ENCODE measurements around the gene EBI3.
"Not testable (repeated sequence)": the region's sequence is repeated elsewhere in the genome, so short reads cannot be mapped to it uniquely, and the experiment has no call there.

EBI3 gene

DNA sequence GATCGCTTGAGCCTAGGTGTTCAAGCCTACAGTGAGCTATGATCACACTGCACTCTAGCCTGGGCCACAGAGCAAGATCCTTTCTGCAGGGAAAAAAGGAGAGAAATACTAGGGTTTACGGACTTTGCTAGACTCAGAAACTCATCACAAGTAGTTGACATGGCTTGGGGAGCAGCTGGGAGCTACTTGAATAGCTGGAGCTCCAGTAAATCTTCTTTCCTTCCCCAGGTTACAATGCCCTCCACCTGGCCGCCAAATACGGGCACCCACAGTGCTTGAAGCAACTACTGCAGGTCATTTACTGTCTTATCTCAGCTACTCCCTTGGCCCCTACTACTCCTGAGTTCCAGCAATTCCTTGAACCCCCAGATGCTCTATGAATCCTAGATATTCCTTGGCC, 27.5 kb upstream of the EBI3 start:
- DNase-seq, result no peak

DNA sequence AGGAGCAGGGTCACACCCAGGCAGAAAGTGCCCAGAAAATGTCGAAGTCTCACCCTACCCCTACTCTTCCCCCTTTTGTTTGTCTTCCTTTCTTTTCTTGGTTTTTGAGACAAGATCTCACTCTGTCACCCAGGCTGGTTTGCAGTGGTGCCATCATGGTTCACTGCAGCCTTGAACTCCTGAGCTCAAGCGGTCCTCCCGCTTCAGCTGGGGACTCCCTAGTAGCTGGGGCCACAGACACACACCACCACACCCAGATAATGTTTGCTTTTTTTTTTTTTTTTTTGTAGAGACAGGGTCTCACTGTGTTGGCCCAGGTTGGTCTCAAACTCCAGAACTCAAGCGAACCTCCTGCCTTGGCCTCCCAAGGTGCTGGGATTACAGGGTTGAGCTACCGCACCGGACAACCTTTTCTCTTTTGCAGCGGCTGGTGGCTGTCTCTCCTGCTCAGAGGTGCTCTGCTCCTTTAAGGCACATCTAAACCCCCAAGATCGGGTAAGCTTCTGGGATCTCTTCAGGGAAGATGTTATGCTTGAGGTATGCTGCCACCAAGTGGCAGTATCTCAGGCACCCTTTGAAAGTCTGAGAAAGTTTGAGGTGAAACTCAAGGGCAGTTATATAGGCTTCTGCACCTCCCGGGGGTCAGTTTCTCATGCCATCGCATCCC, 22.4 kb upstream of the EBI3 start:
- no peak for DNase-seq

GRCh38 chr19:4208385-4209094, 20.8 kb upstream of the EBI3 start:
- DNase-seq, result no peak

DNA sequence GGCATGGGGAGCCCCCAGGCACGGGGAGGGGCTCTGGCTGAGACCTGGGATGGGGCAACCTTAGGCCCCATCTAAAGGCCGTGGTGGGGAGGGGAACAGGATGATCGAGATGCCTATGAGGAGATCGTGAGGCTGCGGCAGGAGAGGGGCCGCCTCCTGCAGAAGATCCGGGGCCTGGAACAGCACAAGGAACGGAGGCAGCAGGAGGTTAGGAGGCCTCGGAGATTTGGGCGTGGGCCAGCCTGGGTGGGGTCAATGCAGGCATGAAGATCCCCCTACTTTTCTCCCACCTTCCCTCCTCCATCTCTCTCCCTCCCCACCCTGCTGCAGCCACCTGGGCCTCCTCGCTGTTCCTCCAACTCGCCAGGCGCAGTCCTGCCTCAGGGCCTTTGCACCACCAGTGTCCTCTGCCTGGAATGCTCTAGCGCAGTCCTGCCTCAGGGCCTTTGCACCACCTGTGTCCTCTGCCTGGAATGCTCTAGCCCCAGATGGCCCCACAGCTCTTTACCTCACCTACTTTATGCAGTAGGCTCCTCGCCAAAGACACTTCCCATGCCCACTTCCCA, 19.1 kb upstream of the EBI3 start:
- no peak for DNase-seq

- no peak for DNase-seq
Measured at GRCh38 chr19:4213116-4213515, 16.2 kb upstream of the EBI3 start.

- DNase-seq, result no peak
Measured at GRCh38 chr19:4215807-4216206, 13.5 kb upstream of the EBI3 start.

- no peak for DNase-seq
Measured at GRCh38 chr19:4216846-4217245, 12.5 kb upstream of the EBI3 start.

DNA sequence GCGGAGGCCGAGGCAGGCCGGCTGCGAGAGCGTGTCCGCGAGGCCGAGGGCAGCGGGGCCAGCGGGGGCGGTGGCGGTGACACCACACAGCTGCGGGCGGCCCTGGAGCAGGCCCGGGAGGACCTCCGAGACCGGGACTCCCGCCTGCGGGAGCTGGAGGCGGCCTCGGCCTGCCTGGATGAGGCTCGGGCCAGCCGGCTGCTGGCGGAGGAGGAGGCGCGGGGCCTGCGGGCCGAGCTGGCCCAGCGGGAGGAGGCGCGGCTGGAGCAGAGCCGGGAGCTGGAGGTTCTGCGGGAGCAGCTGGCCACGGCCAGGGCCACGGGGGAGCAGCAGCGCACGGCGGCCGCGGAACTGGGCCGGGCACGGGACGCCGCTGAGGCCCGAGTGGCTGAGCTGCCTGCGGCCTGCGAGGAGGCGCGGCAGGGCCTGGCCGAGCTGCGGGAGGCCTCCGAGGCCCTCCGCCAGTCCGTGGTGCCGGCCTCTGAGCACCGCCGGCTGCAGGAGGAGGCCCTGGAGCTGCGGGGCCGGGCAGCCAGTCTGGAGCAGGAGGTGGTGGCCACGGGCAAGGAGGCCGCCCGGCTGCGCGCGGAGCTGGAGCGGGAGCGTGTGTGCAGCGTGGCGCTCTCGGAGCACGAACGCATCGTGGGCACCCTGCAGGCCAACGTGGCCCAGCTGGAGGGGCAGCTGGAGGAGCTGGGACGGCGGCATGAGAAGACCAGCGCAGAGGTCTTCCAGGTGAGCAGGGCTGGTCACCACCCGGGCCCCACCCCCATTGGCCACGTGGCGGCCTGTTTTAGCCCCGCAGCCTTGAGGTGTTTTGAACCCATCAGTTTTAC, 11.7 kb upstream of the EBI3 start:
- no peak for DNase-seq

DNA sequence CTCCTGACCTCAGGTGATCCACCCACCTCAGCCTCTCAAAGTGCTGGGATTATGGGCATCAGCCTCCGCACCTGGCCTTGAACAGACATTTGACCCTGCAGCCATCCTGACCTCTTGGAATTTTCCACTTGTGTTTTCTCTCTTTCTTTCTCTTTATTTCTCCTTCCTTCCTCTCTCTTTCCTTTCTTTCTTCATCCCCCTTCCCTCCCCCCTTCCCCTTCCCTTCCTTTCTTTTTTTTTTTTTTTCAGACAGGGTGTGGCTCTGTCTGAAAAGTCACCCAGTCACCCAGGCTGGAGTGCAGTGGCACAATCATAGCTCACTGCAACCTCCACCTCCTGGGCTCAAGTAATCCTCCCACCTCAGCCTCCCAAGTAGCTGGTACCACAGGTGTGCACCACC, 10.8 kb upstream of the EBI3 start:
- DNase-seq, result not testable (repeated sequence)

- no peak for DNase-seq
Measured at GRCh38 chr19:4220188-4220587, 9.1 kb upstream of the EBI3 start.

DNA sequence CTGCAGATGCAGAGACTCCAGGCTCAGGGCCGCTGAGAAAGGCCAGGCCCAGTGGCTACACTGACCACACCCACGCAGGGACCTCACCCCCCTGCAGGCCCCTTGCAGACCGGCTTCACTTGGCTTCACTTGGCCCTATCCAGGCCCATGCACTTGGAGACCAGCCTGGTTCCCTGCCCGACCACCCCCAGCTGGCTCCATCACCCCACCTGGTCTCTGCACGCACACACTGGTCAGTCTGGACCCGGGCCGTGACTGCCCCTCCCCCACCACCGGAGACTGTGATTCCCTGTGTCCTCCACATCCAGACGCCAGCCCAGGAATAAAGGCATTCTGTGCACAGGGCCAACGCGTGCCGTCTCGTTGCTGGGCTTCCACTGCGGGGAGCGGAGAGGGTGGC, 4.9 kb upstream of the EBI3 start:
- no peak for DNase-seq

DNA sequence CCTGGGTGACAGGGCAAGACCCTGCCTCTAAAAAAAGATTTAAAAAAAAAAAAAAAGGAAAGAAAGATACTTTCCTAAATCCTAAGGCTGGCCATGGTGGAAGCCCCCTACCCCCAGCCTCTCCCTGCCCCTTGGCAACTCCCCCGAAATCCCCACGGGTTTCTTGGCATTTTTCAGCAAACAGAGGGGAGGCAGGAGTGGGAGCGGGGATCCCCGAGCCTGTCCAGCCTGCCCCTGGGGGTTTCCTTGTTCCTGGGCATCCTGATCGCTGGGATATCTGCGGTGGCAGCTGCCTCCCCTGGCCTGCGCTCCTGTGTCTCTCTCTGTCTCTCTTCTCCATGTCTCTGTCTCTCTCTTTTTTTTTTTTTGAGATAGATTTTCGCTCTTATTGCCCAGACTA, 3.4 kb upstream of the EBI3 start:
- DNase-seq, result no peak

GRCh38 chr19:4227771-4228170, 1.6 kb upstream of the EBI3 start:
- DNase-seq, result no peak

- no peak for DNase-seq
Measured at GRCh38 chr19:4228765-4229178, 551 bp upstream of the EBI3 start.

DNA sequence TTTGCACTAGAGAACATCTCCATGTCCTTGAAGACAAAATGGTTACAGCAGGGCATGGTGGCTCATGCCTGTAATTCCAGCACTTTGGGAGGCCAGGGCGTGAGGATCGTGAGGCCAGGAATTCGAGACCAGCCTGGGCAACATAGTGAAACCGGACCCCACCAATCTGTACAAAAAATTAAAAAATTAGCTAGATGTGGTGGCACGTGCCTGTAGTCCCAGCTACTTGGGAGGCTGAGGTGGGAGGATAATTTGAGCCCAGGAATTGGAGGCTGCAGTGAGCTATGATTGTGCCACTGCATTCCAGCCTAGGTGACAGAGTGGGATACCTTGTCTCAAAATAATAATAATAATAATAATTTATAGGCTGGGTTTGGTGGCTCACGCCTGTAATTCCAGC, 914 bp downstream of the EBI3 start:
- DNase-seq, result not testable (repeated sequence)

DNA sequence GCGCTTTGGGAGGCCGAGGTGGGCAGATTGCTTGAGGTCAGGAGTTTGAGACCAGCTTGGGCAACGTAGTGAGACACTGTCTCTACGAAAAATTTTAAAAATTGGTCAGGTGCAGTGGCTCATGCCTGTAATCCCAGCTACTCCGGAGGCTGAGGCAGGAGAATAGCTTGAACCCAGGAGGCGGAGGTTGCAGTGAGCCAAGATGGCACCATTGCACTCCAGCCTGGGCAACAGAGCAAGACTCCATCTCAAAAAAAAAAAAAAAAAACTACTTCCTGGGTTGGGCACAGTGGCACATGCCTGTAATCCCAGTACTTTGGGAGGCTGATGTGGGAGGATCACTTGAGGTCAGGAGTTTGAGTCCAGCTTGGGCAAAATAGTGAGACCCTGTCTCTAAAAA, 2.2 kb downstream of the EBI3 start:
- not testable (repeated sequence) for DNase-seq

DNA sequence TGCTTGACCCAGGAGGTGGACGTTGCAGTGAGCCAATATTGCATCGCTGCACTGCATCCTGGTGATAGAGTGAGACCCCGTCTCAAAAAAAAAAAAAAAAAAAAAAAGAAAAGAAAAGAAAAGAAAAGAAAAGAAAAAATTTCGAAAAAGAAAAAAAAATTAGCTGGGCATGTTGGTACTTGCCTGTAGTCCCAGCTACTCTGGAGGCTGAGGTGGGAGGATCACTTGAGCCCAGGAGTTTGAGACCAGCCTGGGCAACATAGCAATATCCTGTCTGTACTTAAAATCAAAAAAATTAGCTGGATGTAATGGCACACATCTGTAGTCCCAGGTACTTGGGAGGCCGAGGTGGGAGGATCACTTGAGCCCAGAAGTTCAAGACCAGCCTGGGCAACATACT, 2.8 kb downstream of the EBI3 start:
- not testable (repeated sequence) for DNase-seq

DNA sequence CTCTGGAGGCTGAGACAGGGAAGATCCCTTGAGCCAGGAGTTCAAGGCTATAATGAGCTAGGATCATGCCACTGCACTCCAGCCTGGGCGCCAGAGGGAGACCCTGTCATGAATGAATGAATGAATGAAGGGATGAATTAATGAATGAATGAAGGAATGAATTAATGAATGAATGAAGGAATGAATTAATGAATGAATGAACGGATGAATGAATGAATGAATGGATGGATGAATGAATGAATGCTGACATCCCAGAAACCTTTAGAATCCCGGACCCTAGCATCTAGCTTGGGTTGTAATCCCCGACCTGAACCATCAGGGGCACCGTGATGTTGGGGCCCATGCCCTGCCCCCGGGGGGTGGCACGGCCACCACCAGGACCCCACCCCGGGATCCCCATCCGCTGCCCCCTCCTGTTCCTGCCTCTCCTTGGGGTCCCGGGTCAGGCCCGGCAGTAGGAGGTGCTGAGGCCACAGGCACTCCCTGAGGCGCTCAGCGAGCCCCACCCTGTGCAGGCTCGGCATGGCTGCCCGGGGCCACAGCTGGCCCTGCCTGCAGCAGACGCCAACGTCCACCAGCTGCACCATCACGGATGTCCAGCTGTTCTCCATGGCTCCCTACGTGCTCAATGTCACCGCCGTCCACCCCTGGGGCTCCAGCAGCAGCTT, 3.4 kb downstream of the EBI3 start:
- no peak for DNase-seq

DNA sequence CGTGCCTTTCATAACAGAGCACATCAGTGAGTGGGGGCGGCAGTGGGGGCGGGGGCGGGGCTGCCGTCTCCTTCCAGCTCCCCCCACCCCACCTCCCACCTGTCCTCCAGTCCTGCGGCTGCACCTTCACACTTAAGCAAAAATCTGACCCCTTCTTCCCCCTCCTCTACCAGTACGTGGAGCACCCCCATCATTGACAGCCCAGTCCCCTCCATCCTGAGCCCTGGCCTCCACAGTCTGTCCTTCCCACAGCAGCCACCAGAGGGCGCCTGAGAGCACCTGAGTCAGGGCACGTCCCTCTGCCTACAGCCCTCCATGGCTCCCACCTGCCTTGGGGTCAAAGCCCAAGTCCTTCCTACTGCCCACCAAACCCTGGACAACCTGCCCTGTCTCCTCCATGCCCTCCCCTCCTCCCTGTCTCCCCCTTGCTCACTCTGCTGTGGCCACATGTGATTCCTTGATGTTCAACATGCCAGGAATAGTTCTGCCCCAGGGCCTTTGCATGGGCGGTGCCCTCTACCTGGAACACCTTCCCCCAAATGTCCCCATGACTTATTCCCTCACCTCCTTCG, 4.0 kb downstream of the EBI3 start:
- DNase-seq, result peak; percentile 1

GRCh38 chr19:4234142-4234861, 5.0 kb downstream of the EBI3 start:
- DNase-seq, result peak; percentile 3

GRCh38 chr19:4234862-4235201, 5.5 kb downstream of the EBI3 start:
- no peak for DNase-seq

- DNase-seq, result not testable (repeated sequence)
Measured at GRCh38 chr19:4237510-4237909, 8.2 kb downstream of the EBI3 start.
